ENCODE results near the gene CFAP65.
A peak's percentile ranks its signal among the peaks of the same experiment; 100 is the strongest.

The CFAP65 gene

GRCh38 chr2:218963601-218964000 is 77.7 kb downstream of the CFAP65 start:
- no peak for DNase-seq

- DNase-seq, result peak; percentile 85
Measured at GRCh38 chr2:218962859-218963492, 78.3 kb downstream of the CFAP65 start.

DNA sequence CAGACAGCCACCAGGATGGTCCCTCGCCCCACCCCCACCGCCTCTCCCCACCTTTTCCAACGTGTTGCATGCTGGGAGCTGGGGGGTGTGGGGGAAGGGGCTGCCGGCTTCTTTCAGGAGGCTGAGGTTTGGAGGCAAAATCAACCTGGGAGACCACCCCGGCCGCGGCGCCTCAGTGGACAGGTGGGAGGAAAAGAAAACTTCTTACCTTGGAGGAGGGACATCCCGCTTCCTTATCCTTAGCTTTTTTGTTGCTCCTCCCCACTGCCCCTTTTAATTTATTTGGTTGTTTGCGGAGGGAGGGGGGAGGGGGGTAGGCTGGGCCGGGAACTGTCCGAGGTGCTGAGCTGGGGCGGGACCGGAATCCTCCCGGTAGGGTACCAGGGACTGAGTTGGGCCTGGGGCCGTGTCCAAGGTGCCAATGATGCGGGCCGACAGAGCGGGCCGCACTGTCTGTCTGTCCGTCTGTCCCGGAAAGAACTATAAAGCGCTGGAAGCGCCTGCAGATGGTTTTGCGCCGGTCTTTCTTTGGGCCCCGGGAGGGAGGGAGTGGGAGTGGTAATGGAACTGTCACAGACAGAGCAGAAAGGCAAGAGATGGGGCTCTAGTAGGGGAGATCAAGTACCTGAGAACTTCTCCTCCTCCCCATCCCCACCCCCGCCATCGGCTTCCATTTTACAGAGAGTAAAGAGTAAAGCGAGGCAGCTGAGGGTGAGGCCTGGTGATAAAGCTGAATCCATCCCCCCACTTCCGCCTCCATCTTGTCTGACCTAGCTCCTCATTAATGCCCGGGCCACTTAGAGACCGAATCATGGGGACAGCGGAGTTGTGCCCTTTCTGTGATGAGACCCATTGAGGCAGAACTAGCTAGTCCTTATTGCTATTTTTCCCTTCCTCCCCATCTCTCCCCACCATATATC is 79.4 kb downstream of the CFAP65 start:
- peak; percentile 56 for DNase-seq

DNA sequence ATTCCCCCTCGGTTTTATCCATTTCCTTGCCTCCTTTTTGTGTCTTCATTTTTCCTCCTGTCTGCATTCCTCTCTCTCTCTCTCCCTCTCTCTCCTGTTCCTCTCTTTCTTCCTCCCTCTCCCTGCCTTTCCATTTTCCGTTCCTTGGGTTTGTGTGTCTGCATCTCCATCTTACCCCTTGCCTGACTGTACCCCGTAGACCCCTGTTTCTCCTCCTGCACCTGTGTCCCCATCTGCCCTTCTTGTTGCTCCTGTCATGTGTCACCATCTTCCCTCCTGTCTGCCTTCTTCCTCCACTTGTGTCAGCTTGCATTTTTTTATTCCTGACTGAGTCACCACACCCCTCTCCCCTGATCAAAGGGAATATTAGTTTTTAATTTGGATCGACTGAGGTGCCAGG is 80.1 kb downstream of the CFAP65 start:
- no peak for DNase-seq

GRCh38 chr2:218960309-218961165 is 80.8 kb downstream of the CFAP65 start:
- no peak for DNase-seq

DNA sequence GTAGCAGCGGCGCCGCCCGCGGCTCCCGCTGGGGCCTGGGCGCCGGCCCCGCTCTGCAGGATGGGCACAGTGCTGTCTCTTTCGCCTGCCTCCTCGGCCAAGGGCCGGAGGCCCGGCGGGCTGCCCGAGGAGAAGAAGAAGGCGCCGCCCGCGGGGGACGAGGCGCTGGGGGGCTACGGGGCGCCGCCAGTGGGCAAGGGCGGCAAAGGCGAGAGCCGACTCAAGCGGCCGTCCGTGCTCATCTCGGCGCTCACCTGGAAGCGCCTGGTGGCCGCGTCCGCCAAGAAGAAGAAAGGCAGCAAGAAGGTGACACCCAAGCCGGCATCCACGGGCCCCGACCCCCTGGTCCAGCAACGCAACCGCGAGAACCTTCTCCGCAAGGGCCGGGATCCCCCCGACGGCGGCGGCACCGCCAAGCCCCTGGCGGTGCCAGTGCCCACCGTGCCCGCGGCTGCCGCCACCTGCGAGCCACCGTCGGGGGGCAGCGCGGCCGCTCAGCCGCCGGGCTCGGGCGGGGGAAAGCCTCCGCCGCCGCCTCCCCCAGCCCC is 81.5 kb downstream of the CFAP65 start:
- no peak for DNase-seq

DNA sequence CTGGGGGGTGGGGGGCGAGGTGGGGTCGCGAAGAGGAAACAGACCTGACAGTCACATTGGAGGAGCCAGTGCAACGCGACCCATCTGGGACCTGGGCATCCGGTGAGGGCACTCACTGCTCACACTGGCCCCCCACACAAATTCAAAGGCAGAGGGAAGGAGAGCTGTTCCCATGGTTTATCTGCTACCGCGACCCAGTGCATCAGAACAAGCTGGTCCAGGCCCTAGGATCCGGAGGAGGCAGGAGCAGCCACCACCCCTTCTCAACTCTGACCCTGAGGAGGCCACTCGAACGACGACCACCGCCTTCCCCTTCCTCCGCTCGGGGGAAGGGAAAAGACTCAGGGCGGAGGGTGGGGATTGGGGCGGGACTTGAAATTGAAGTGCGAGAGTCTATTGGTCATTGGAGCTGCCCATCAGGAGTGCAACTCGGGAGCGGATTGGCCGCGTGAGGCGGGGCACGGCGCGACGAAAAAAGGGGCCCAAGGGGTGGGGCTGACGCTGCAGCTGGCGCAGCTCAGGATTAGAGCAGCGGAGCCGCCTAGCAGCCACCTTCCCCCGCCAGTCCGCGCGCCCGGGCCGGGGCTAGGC is 82.1 kb downstream of the CFAP65 start, which contains the start of gene CDK5R2:
Gene CDK5R2 (plus strand): TSS at position 526 of the 591 bp plus-strand sequence. CDS start 155 bp downstream, outside the sequence.
- peak; percentile 95 for DNase-seq

- no peak for DNase-seq
Measured at GRCh38 chr2:218958276-218958675, 83.0 kb downstream of the CFAP65 start.

DNA sequence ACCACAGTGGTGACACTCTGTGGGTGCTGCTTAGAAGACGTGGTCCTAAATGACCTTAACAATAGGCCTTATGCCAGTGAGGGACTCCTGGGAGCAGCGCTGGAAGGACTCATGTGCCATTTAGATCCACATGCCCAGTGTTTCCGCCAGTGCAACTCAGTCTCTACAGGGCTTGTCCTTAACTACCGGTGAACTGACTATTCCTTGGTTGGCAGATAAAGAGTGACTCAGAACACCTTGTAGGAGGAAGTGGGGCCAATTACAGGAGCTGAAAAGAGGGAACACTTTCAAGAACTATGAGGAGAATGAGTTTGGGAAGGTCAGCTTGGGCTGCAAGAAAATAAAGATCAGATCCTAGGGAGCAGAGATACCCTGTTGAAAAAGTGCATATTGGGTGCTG is 83.6 kb downstream of the CFAP65 start:
- no peak for DNase-seq

- no peak for DNase-seq
Measured at GRCh38 chr2:218956039-218956438, 85.3 kb downstream of the CFAP65 start.

GRCh38 chr2:218954541-218955300 is 86.6 kb downstream of the CFAP65 start:
- DNase-seq, result no peak

GRCh38 chr2:218953366-218953954 is 87.9 kb downstream of the CFAP65 start:
- no peak for DNase-seq
